DND-41 (cell line): ENCODE results near the gene VAV2.

ENCODE experiments used
- EZH2 ChIP-seq: IDR thresholded peaks from 3 replicates; pipeline ENCODE4 v1.6.1; 2012; ENCODE audit warnings: borderline replicate concordance, low read depth, mild to moderate bottlenecking, moderate library complexity, low read length, inconsistent platforms; ENCODE audit not compliant: severe bottlenecking
- TF ChIP-seq, protein P1 (sequence below): IDR thresholded peaks from 2 replicates; pipeline ENCODE4 v1.5.1; 2012; ENCODE audit warnings: borderline replicate concordance, low read length, moderate library complexity, mild to moderate bottlenecking; ENCODE audit not compliant: poor library complexity, severe bottlenecking; ENCODE audit errors: extremely low read depth

DNA sequence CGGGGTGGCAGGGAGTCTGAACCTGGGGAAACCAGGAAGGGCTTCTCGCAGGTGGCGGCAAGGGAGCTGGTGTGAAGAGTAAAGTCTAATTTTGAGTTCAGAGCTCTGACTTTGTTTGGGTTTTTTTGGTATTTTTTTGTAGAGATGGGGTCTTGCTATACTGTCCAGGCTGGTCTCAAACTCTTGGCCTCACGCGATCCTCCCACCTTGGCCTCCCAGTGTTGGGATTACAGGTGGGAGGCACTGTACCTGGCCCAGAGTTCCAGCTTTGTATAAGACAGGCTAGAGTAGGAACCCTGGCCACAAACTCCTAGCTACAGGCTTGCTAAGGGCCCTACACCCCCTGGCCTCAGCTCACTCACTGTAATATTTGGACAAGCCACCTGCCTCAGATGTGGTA, 148.9 kb downstream of the VAV2 start:
- TF ChIP-seq, protein P1, sequence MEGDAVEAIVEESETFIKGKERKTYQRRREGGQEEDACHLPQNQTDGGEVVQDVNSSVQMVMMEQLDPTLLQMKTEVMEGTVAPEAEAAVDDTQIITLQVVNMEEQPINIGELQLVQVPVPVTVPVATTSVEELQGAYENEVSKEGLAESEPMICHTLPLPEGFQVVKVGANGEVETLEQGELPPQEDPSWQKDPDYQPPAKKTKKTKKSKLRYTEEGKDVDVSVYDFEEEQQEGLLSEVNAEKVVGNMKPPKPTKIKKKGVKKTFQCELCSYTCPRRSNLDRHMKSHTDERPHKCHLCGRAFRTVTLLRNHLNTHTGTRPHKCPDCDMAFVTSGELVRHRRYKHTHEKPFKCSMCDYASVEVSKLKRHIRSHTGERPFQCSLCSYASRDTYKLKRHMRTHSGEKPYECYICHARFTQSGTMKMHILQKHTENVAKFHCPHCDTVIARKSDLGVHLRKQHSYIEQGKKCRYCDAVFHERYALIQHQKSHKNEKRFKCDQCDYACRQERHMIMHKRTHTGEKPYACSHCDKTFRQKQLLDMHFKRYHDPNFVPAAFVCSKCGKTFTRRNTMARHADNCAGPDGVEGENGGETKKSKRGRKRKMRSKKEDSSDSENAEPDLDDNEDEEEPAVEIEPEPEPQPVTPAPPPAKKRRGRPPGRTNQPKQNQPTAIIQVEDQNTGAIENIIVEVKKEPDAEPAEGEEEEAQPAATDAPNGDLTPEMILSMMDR: no peak
- TF ChIP-seq EZH2: no peak
